Measurements from ENCODE around the gene VMA21. TPM values are rescaled to one million over a fixed set of nuclear protein-coding genes. Genes with fewer than 3 reads are reported as not detected.

VMA21 gene
- total RNA-seq, 1 experiment from 2014 or later = 140 TPM

Other genes starting within 250 kb of the VMA21 start
- gene GPR50, start 220.6 kb upstream of the VMA21 start, total RNA-seq (2014; rRNA removed; shearing (Covaris generic)) = not detected in 2 replicates
- not detected in 2 replicates for gene PASD1, start 166.5 kb downstream of the VMA21 start, total RNA-seq (2014; rRNA removed; shearing (Covaris generic))